SHP77 (cell line): ENCODE data around the gene FCRL3.
"Not testable (repeated sequence)": the region's sequence is repeated elsewhere in the genome, so short reads cannot be mapped to it uniquely, and the experiment has no call there.

Source experiments
- DNase-seq, 2 experiments: peaks; one replicate each; lab custom pipeline; 2025; lab: John Stamatoyannopoulos, UW

Gene FCRL3

GRCh38 chr1:157700732-157701131 lies at the start of gene FCRL3:
FCRL3 (minus strand) TSS chr1:157700769; CDS start chr1:157700489, 280 bp downstream.
- DNase-seq = no peak

- DNase-seq = no peak
Observed at GRCh38 chr1:157748262-157748817, 47.8 kb upstream of the FCRL3 start.

GRCh38 chr1:157739229-157739901 lies 38.8 kb upstream of the FCRL3 start:
- DNase-seq = no peak

- not testable (repeated sequence) for DNase-seq
Observed at GRCh38 chr1:157735991-157736390, 35.4 kb upstream of the FCRL3 start.

GRCh38 chr1:157734321-157734720 lies 33.8 kb upstream of the FCRL3 start:
- DNase-seq = no peak

- no peak for DNase-seq
Observed at GRCh38 chr1:157732755-157733154, 32.2 kb upstream of the FCRL3 start.

GRCh38 chr1:157725221-157725577 lies 24.6 kb upstream of the FCRL3 start:
- no peak for DNase-seq

GRCh38 chr1:157724537-157725220 lies 24.1 kb upstream of the FCRL3 start:
- DNase-seq = no peak

GRCh38 chr1:157723157-157723556 lies 22.6 kb upstream of the FCRL3 start:
- no peak for DNase-seq

- DNase-seq = no peak
Observed at GRCh38 chr1:157721985-157722384, 21.4 kb upstream of the FCRL3 start.

GRCh38 chr1:157715736-157716135 lies 15.2 kb upstream of the FCRL3 start:
- no peak for DNase-seq

GRCh38 chr1:157711802-157712201 lies 11.2 kb upstream of the FCRL3 start:
- no peak for DNase-seq

- DNase-seq = no peak
Observed at GRCh38 chr1:157704878-157705277, 4.3 kb upstream of the FCRL3 start.

GRCh38 chr1:157703981-157704380 lies 3.4 kb upstream of the FCRL3 start:
- DNase-seq = no peak

GRCh38 chr1:157702308-157702825 lies 1.8 kb upstream of the FCRL3 start:
- no peak for DNase-seq

GRCh38 chr1:157700305-157700704 lies 264 bp downstream of the FCRL3 start:
- no peak for DNase-seq

GRCh38 chr1:157697781-157698569 lies 2.6 kb downstream of the FCRL3 start:
- DNase-seq = no peak

GRCh38 chr1:157696966-157697628 lies 3.5 kb downstream of the FCRL3 start:
- no peak for DNase-seq

- no peak for DNase-seq
Observed at GRCh38 chr1:157695417-157695816, 5.2 kb downstream of the FCRL3 start.

- peak; percentile 28 to 36 for DNase-seq
Observed at GRCh38 chr1:157691285-157691920, 9.2 kb downstream of the FCRL3 start.

- DNase-seq = no peak
Observed at GRCh38 chr1:157682710-157683437, 17.7 kb downstream of the FCRL3 start.
